HepG2 (cell line): ENCODE results near the gene SLC13A3. TPM values are rescaled to one million over a fixed set of nuclear protein-coding genes. Genes with fewer than 3 reads are reported as not detected.

Source experiments
- ATF1 ChIP-seq: IDR thresholded peaks from 2 replicates; pipeline ENCODE4 v1.6.1; 2016; ENCODE audit warnings: mild to moderate bottlenecking, control low read depth
- CAMTA2 ChIP-seq: sonication (generic); formaldehyde crosslinking; IDR thresholded peaks from 2 replicates; pipeline ENCODE4 v1.4.0; 2020; ENCODE audit warnings: mild to moderate bottlenecking, missing genetic modification reagents, borderline replicate concordance
- CREB3 ChIP-seq: sonication (generic); formaldehyde crosslinking; IDR thresholded peaks from 2 replicates; pipeline ENCODE4 v1.5.0; 2020; ENCODE audit warnings: missing genetic modification reagents
- HNF4A ChIP-seq: sonication (generic); formaldehyde crosslinking; IDR thresholded peaks from 2 replicates; pipeline ENCODE4 v1.4.0; 2020; ENCODE audit warnings: missing genetic modification reagents
- KDM1A ChIP-seq: IDR thresholded peaks from 2 replicates; pipeline ENCODE4 v1.6.1; 2016; ENCODE audit warnings: missing compliant biosample characterization
- MAFF ChIP-seq: IDR thresholded peaks from 2 replicates; pipeline ENCODE4 v1.6.1; 2011; ENCODE audit warnings: low read depth, low read length, improper control_type of control experiment
- MIXL1 ChIP-seq: IDR thresholded peaks from 2 replicates; pipeline ENCODE4 v1.6.1; 2016
- MYC ChIP-seq: sonication (generic); formaldehyde crosslinking; IDR thresholded peaks from 2 replicates; pipeline ENCODE4 v1.9.0; 2021; ENCODE audit warnings: missing genetic modification reagents, borderline replicate concordance
- RBM22 ChIP-seq: fragments of 200-400 bp; formaldehyde crosslinking; optimal IDR thresholded peaks from 2 replicates; pipeline ENCODE3; 2017; ENCODE audit warnings: mild to moderate bottlenecking, low read length, moderate library complexity
- ZFY ChIP-seq: sonication (generic); formaldehyde crosslinking; IDR thresholded peaks from 2 replicates; pipeline ENCODE4 v1.4.0; 2020; ENCODE audit warnings: missing genetic modification reagents
- ZMAT5 ChIP-seq: sonication (generic); formaldehyde crosslinking; IDR thresholded peaks from 2 replicates; pipeline ENCODE4 v1.5.0; 2020; ENCODE audit warnings: mild to moderate bottlenecking, low read depth, missing genetic modification reagents, borderline replicate concordance
- ZNF12 ChIP-seq: sonication (generic); formaldehyde crosslinking; IDR thresholded peaks from 2 replicates; pipeline ENCODE4 v1.5.0; 2020; ENCODE audit warnings: missing genetic modification reagents
- ZNF207 ChIP-seq: fragments of 450-650 bp; IDR thresholded peaks from 2 replicates; pipeline ENCODE4 v1.6.1; 2016; ENCODE audit warnings: antibody characterized with exemption, borderline replicate concordance
- ZNF296 ChIP-seq: sonication (generic); formaldehyde crosslinking; conservative IDR thresholded peaks from 2 replicates; pipeline ENCODE4 v1.5.0; 2020; ENCODE audit warnings: mild to moderate bottlenecking, missing genetic modification reagents
- ZNF326 ChIP-seq: sonication (generic); formaldehyde crosslinking; IDR thresholded peaks from 2 replicates; pipeline ENCODE4 v1.4.0; 2020; ENCODE audit warnings: missing genetic modification reagents, borderline replicate concordance
- ZNF333 ChIP-seq: sonication (generic); formaldehyde crosslinking; IDR thresholded peaks from 2 replicates; pipeline ENCODE4 v1.4.0; 2020; ENCODE audit warnings: mild to moderate bottlenecking, missing genetic modification reagents, borderline replicate concordance
- ZNF446 ChIP-seq: sonication (generic); formaldehyde crosslinking; IDR thresholded peaks from 2 replicates; pipeline ENCODE4 v1.5.0; 2020; ENCODE audit warnings: mild to moderate bottlenecking, missing genetic modification reagents
- ZNF546 ChIP-seq: sonication (generic); formaldehyde crosslinking; conservative IDR thresholded peaks from 2 replicates; pipeline ENCODE4 v1.8.1; 2023; ENCODE audit warnings: mild to moderate bottlenecking, missing genetic modification reagents
- ZNF615 ChIP-seq: sonication (generic); formaldehyde crosslinking; IDR thresholded peaks from 2 replicates; pipeline ENCODE4 v1.5.0; 2020; ENCODE audit warnings: mild to moderate bottlenecking, missing genetic modification reagents, borderline replicate concordance
- ZNF782 ChIP-seq: sonication (generic); formaldehyde crosslinking; IDR thresholded peaks from 2 replicates; pipeline ENCODE4 v1.4.0; 2020; ENCODE audit warnings: missing genetic modification reagents, mild to moderate bottlenecking, borderline replicate concordance
- ZSCAN25 ChIP-seq: sonication (generic); formaldehyde crosslinking; IDR thresholded peaks from 2 replicates; pipeline ENCODE4 v1.8.0; 2022; ENCODE audit warnings: mild to moderate bottlenecking, missing genetic modification reagents
- polyA plus RNA-seq, 8 experiments: library from polyadenylated mRNA; depleted of rRNA in 3 of 8; stranded (reverse) in 7 of 8; unstranded in 1 of 8; fragments of >200 nt; fragmentation: Illumina TruSeq in 4 of 8; extraction: Trizol in 4 of 8; gene quantifications; 2 replicates each; pipeline versions ENCODE4 v1.2.1 to v1.2.3, GENCODE V29; 2011 to 2016; ENCODE audit warnings: low read depth in 4 of 8, missing spikeins in 1 of 8, mixed read lengths in 1 of 8; ENCODE audit not compliant: insufficient read depth in 1 of 8
- total RNA-seq, 5 experiments: library from RNA; depleted of rRNA; stranded (reverse); fragments of >200 nt; fragmentation: Illumina TruSeq; extraction: Trizol; gene quantifications; 2 replicates each; pipeline ENCODE4 v1.2.3, GENCODE V29; 2016; ENCODE audit warnings: low read depth in 1 of 5
- TF ChIP-seq, protein P1 (sequence below): sonication (generic); formaldehyde crosslinking; IDR thresholded peaks from 2 replicates; pipeline ENCODE4 v1.4.0; 2020; ENCODE audit warnings: missing genetic modification reagents, borderline replicate concordance
- TF ChIP-seq, protein P2 (sequence below): IDR thresholded peaks from 2 replicates; pipeline ENCODE4 v1.6.1; 2016; ENCODE audit warnings: low read depth, missing genetic modification reagents, missing compliant biosample characterization

Gene SLC13A3
- total and polyA plus RNA-seq, 2 of the 13 experiments (the other 11 are each of a cell fraction or from before 2014, with no cell fraction given) = 66.5 to 76.0 TPM

DNA sequence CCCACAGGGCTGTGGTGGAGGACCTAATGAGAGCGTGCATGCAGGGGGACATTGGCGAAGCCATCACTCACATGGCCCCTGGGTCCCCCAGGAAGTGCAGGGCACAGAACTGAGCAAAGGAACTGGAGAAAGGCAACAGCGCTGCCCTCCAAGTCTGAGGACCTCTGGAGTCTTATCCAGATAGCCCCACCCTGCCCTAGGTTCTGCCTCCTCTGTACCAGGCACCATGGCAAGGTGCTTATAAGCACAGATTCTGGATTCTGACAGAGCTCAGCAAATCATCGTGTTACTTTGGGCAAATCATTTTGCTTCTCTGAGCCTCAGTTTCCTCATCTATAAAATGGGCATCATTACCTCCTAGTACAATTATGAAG lies 44.5 kb downstream of the SLC13A3 start (continued):
- TF ChIP-seq CREB3 (CRISPR knock-in tag) = no peak
- no peak for TF ChIP-seq ZNF615 (CRISPR knock-in tag)
- TF ChIP-seq ZNF546 (CRISPR knock-in tag) = no peak
- 0 out of 2 replicates have a peak, but pooled peaks have one; percentile 46 for TF ChIP-seq ZNF326 (CRISPR knock-in tag)
- TF ChIP-seq ZNF296 (CRISPR knock-in tag) = 0 out of 2 replicates have a peak, but pooled peaks have one; percentile 67
- TF ChIP-seq KDM1A (CRISPR knock-in tag) = peak; percentile 94
- 0 out of 2 replicates have a peak, but pooled peaks have one; percentile 4 for TF ChIP-seq MYC (CRISPR knock-in tag)
- no peak for TF ChIP-seq ATF1 (CRISPR knock-in tag)
- TF ChIP-seq CAMTA2 (CRISPR knock-in tag) = 0 out of 2 replicates have a peak, but pooled peaks have one; percentile 71
- TF ChIP-seq, protein P1, sequence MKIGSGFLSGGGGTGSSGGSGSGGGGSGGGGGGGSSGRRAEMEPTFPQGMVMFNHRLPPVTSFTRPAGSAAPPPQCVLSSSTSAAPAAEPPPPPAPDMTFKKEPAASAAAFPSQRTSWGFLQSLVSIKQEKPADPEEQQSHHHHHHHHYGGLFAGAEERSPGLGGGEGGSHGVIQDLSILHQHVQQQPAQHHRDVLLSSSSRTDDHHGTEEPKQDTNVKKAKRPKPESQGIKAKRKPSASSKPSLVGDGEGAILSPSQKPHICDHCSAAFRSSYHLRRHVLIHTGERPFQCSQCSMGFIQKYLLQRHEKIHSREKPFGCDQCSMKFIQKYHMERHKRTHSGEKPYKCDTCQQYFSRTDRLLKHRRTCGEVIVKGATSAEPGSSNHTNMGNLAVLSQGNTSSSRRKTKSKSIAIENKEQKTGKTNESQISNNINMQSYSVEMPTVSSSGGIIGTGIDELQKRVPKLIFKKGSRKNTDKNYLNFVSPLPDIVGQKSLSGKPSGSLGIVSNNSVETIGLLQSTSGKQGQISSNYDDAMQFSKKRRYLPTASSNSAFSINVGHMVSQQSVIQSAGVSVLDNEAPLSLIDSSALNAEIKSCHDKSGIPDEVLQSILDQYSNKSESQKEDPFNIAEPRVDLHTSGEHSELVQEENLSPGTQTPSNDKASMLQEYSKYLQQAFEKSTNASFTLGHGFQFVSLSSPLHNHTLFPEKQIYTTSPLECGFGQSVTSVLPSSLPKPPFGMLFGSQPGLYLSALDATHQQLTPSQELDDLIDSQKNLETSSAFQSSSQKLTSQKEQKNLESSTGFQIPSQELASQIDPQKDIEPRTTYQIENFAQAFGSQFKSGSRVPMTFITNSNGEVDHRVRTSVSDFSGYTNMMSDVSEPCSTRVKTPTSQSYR (CRISPR knock-in tag) = no peak
- TF ChIP-seq RBM22 = peak; percentile 56
- TF ChIP-seq ZNF333 = no peak
- no peak for TF ChIP-seq ZNF207
- no peak for TF ChIP-seq ZNF12
- TF ChIP-seq HNF4A (CRISPR knock-in tag) = no peak
- TF ChIP-seq ZFY (CRISPR knock-in tag) = no peak
- no peak for TF ChIP-seq ZSCAN25 (CRISPR knock-in tag)
- no peak for TF ChIP-seq ZNF782 (CRISPR knock-in tag)
- no peak for TF ChIP-seq ZMAT5
- TF ChIP-seq, protein P2, sequence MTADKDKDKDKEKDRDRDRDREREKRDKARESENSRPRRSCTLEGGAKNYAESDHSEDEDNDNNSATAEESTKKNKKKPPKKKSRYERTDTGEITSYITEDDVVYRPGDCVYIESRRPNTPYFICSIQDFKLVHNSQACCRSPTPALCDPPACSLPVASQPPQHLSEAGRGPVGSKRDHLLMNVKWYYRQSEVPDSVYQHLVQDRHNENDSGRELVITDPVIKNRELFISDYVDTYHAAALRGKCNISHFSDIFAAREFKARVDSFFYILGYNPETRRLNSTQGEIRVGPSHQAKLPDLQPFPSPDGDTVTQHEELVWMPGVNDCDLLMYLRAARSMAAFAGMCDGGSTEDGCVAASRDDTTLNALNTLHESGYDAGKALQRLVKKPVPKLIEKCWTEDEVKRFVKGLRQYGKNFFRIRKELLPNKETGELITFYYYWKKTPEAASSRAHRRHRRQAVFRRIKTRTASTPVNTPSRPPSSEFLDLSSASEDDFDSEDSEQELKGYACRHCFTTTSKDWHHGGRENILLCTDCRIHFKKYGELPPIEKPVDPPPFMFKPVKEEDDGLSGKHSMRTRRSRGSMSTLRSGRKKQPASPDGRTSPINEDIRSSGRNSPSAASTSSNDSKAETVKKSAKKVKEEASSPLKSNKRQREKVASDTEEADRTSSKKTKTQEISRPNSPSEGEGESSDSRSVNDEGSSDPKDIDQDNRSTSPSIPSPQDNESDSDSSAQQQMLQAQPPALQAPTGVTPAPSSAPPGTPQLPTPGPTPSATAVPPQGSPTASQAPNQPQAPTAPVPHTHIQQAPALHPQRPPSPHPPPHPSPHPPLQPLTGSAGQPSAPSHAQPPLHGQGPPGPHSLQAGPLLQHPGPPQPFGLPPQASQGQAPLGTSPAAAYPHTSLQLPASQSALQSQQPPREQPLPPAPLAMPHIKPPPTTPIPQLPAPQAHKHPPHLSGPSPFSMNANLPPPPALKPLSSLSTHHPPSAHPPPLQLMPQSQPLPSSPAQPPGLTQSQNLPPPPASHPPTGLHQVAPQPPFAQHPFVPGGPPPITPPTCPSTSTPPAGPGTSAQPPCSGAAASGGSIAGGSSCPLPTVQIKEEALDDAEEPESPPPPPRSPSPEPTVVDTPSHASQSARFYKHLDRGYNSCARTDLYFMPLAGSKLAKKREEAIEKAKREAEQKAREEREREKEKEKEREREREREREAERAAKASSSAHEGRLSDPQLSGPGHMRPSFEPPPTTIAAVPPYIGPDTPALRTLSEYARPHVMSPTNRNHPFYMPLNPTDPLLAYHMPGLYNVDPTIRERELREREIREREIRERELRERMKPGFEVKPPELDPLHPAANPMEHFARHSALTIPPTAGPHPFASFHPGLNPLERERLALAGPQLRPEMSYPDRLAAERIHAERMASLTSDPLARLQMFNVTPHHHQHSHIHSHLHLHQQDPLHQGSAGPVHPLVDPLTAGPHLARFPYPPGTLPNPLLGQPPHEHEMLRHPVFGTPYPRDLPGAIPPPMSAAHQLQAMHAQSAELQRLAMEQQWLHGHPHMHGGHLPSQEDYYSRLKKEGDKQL (CRISPR knock-in tag) = no peak
- TF ChIP-seq MIXL1 (CRISPR knock-in tag) = no peak
- TF ChIP-seq MAFF = no peak
- TF ChIP-seq ZNF446 = peak; percentile 70
